ENCODE measurements around the gene VPS37C. TPM values are rescaled to one million over a fixed set of nuclear protein-coding genes. Genes with fewer than 3 reads are reported as not detected.
"Not testable (repeated sequence)": the region's sequence is repeated elsewhere in the genome, so short reads cannot be mapped to it uniquely, and the experiment has no call there.

Gene VPS37C
- total RNA-seq, 1 experiment from 2014 or later = 32.7 TPM

DNA sequence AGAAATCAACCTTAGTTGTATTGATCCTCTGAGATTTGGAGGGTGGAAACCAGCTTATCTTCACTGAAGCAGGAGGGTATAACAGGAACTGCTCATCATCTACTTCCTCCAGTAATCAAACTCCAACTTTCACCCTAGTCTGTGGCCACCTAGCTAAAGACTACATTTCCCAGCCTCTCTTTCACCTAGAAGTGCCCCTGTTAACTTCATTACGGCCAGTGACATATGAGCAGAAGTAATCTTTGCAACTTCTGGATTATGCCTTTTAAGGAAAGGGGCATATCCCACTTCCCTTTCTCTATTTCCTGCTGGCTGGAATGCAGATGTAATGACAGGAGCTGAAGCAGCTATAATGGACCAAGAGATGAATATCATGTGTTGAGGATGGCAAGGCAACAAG lies 7.6 kb upstream of the VPS37C start:
- no TSS peak for BruUV-seq (replicated peaks)
- ChIA-PET POLR2A (ENCODE audit: low non-redundant PET) (no interaction called here), CTCF (no interaction called here)
- no peaks in the 10 kb centered on the region for H3K4me1 ChIP-seq (ENCODE audit: insufficient read depth, low read length, poor library complexity, severe bottlenecking)
- no peaks in the 10 kb centered on the region for H3K27me3 ChIP-seq (replicated peaks; ENCODE audit: insufficient read depth, low read depth, low read length, poor library complexity)
- H3K27ac ChIP-seq (ENCODE audit: low read depth, low read length, poor library complexity, severe bottlenecking) = no peak overlapping the region
- DNase-seq (ENCODE audit: low spot score) = no peak
- H3K9me3 ChIP-seq (ENCODE audit: low read depth, low read length, poor library complexity, severe bottlenecking) = no peaks in the 10 kb centered on the region
- no peaks in the 10 kb centered on the region for H3K36me3 ChIP-seq (ENCODE audit: insufficient read depth, low read length, poor library complexity, severe bottlenecking)
- H3K4me3 ChIP-seq (ENCODE audit: low read depth, low read length, poor library complexity, severe bottlenecking) = no peak overlapping the region
- no peak for TF ChIP-seq EZH2 (IDR thresholded peaks at IDR 0.05; ENCODE audit: borderline replicate concordance, low read depth, low read length, poor library complexity, severe bottlenecking)
- TF ChIP-seq, protein P1, sequence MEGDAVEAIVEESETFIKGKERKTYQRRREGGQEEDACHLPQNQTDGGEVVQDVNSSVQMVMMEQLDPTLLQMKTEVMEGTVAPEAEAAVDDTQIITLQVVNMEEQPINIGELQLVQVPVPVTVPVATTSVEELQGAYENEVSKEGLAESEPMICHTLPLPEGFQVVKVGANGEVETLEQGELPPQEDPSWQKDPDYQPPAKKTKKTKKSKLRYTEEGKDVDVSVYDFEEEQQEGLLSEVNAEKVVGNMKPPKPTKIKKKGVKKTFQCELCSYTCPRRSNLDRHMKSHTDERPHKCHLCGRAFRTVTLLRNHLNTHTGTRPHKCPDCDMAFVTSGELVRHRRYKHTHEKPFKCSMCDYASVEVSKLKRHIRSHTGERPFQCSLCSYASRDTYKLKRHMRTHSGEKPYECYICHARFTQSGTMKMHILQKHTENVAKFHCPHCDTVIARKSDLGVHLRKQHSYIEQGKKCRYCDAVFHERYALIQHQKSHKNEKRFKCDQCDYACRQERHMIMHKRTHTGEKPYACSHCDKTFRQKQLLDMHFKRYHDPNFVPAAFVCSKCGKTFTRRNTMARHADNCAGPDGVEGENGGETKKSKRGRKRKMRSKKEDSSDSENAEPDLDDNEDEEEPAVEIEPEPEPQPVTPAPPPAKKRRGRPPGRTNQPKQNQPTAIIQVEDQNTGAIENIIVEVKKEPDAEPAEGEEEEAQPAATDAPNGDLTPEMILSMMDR (conservative IDR thresholded peaks at IDR 0.05; ENCODE audit: low read depth, low read length) = no peak
- intact Hi-C loops (cut with micrococcal nuclease; ENCODE audit: unreplicated experiment) = no loop called here

- Histone ChIP-seq H3K4me3 (ENCODE audit: low read depth, low read length, poor library complexity, severe bottlenecking) (no peak overlapping the region), H3K27me3 (replicated peaks; ENCODE audit: insufficient read depth, low read depth, low read length, poor library complexity) (no peaks in the 10 kb centered on the region), H3K4me1 (ENCODE audit: insufficient read depth, low read length, poor library complexity, severe bottlenecking) (no peaks in the 10 kb centered on the region), H3K27ac (ENCODE audit: low read depth, low read length, poor library complexity, severe bottlenecking) (no peak overlapping the region), H3K36me3 (ENCODE audit: insufficient read depth, low read length, poor library complexity, severe bottlenecking) (no peaks in the 10 kb centered on the region), H3K9me3 (ENCODE audit: low read depth, low read length, poor library complexity, severe bottlenecking) (no peaks in the 10 kb centered on the region)
- ChIA-PET CTCF (no interaction called here), POLR2A (ENCODE audit: low non-redundant PET) (no interaction called here)
- no peak for DNase-seq (ENCODE audit: low spot score)
- no TSS peak for BruUV-seq (replicated peaks)
- intact Hi-C loops (cut with micrococcal nuclease; ENCODE audit: unreplicated experiment) = no loop called here
- TF ChIP-seq EZH2 (IDR thresholded peaks at IDR 0.05; ENCODE audit: borderline replicate concordance, low read depth, low read length, poor library complexity, severe bottlenecking) = no peak
- TF ChIP-seq, protein P1 (conservative IDR thresholded peaks at IDR 0.05; ENCODE audit: low read depth, low read length) = no peak
These were observed 6.9 kb upstream of the VPS37C start for GRCh38 chr11:61168042-61168688.

GRCh38 chr11:61166331-61166730 lies 5.1 kb upstream of the VPS37C start:
- H3K36me3 ChIP-seq (ENCODE audit: insufficient read depth, low read length, poor library complexity, severe bottlenecking); H3K27ac ChIP-seq (ENCODE audit: low read depth, low read length, poor library complexity, severe bottlenecking); DNase-seq (ENCODE audit: low spot score); CTCF ChIA-PET; BruUV-seq (replicated peaks); H3K4me1 ChIP-seq (ENCODE audit: insufficient read depth, low read length, poor library complexity, severe bottlenecking); H3K9me3 ChIP-seq (ENCODE audit: low read depth, low read length, poor library complexity, severe bottlenecking); H3K27me3 ChIP-seq (replicated peaks; ENCODE audit: insufficient read depth, low read depth, low read length, poor library complexity); intact Hi-C loops (cut with micrococcal nuclease; ENCODE audit: unreplicated experiment); H3K4me3 ChIP-seq (ENCODE audit: low read depth, low read length, poor library complexity, severe bottlenecking); POLR2A ChIA-PET (ENCODE audit: low non-redundant PET): not testable (repeated sequence)

- H3K9me3 ChIP-seq (ENCODE audit: low read depth, low read length, poor library complexity, severe bottlenecking); DNase-seq (ENCODE audit: low spot score); POLR2A ChIA-PET (ENCODE audit: low non-redundant PET); CTCF ChIA-PET; intact Hi-C loops (cut with micrococcal nuclease; ENCODE audit: unreplicated experiment); BruUV-seq (replicated peaks); H3K36me3 ChIP-seq (ENCODE audit: insufficient read depth, low read length, poor library complexity, severe bottlenecking); H3K4me1 ChIP-seq (ENCODE audit: insufficient read depth, low read length, poor library complexity, severe bottlenecking); H3K4me3 ChIP-seq (ENCODE audit: low read depth, low read length, poor library complexity, severe bottlenecking); H3K27me3 ChIP-seq (replicated peaks; ENCODE audit: insufficient read depth, low read depth, low read length, poor library complexity); H3K27ac ChIP-seq (ENCODE audit: low read depth, low read length, poor library complexity, severe bottlenecking): not testable (repeated sequence)
These were observed 4.6 kb upstream of the VPS37C start for GRCh38 chr11:61165785-61166184.

Measured in A673 (cell line).